Subcutaneous adipose tissue (tissue), 4 donors: ENCODE results near the gene GBX1. TPM values are rescaled to one million over a fixed set of nuclear protein-coding genes. Genes with fewer than 3 reads are reported as not detected.

Source experiments
- total RNA-seq, 4 donors: library from RNA; depleted of rRNA; stranded (reverse); fragments of >200 nt; gene quantifications; one replicate each; pipeline ENCODE4 v1.1.0, GENCODE V29; 2016
- TF ChIP-seq, protein P1 (sequence below): fragments of 450-650 bp; IDR thresholded peaks from one replicate; pipeline ENCODE4 v1.5.1; 2016; ENCODE audit warnings: low read depth, mild to moderate bottlenecking, control low read depth, antibody characterized with exemption, moderate library complexity

Gene GBX1
- total RNA-seq, 4 donors from 2014 or later = not detected

DNA sequence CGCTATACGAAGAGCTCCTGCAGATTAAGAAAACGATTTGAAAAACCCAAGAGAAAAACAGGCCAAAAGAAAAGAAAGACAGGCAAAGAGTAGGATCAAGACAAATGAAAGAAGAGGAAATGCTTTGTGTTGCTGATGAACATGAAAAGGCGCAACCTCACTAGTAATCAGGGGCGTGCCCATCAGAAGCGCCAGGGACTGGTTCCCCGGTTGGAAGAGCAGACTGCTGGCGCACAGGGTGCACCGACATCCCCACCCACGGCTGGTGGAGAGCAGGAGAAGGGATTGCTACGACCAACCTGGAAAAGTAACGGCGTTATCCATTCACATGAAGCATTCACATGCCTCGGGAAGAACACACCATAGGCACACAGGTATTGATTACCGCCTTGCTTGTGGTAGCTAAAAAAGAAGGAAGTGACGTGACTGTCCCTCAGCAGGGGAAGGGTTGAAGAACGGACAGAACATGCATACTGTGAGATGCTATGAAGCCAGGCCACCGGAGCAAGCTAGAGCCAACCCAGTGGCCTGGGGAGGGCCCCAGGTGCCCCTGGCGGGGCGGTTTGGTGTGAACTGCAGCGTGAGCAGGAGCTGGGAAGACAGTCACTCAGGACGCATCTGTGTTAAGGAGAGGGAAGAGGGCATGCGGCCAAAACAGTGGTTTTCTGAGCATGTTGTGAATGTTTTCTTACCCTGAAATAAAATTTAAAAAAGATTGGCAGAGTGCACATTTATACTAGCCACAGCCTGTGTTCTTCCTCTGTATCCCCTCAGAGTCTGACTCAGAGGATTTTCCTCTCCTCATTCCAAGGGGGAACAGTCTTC is 62.9 kb downstream of the GBX1 start:
- TF ChIP-seq, protein P1, sequence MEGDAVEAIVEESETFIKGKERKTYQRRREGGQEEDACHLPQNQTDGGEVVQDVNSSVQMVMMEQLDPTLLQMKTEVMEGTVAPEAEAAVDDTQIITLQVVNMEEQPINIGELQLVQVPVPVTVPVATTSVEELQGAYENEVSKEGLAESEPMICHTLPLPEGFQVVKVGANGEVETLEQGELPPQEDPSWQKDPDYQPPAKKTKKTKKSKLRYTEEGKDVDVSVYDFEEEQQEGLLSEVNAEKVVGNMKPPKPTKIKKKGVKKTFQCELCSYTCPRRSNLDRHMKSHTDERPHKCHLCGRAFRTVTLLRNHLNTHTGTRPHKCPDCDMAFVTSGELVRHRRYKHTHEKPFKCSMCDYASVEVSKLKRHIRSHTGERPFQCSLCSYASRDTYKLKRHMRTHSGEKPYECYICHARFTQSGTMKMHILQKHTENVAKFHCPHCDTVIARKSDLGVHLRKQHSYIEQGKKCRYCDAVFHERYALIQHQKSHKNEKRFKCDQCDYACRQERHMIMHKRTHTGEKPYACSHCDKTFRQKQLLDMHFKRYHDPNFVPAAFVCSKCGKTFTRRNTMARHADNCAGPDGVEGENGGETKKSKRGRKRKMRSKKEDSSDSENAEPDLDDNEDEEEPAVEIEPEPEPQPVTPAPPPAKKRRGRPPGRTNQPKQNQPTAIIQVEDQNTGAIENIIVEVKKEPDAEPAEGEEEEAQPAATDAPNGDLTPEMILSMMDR = no peak

DNA sequence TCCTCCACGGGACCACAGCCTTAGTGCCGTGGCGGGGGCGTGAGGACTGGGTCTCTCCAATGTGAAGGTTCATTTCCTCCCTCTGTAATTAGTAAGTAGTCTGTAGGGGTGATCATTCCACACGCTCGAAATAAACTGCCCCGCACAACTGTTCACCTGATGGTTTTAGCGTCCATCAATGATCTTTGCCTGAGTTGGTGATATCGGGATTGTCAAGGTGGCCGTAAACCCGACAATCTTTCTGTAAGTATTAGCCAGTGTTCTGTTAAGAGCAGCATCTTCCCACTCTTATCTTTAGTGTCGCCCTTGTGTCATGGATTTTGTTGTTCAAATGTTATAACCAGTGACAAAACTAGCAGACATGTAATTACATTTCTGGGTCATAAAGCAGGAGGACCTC is 63.5 kb downstream of the GBX1 start:
- TF ChIP-seq, protein P1 = no peak

DNA sequence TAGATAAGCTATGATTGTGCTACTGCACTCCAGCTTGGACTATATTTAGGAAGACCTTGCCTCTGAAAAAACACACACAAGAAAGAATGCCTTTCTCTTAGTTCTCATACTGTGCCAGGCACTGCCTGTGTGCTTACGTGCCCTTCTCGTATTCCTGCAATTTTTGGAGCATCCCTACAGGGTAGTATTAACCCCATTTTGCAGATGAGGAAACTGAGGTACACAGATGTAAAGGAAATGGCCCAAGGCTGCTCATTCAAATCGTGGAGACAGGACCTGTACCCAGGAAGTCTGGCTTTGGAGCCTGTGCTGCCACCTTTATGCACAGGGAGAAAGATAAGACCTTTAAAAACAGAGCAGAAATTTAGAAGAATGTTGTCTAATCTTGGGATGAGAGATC is 64.5 kb downstream of the GBX1 start:
- TF ChIP-seq, protein P1 = no peak

DNA sequence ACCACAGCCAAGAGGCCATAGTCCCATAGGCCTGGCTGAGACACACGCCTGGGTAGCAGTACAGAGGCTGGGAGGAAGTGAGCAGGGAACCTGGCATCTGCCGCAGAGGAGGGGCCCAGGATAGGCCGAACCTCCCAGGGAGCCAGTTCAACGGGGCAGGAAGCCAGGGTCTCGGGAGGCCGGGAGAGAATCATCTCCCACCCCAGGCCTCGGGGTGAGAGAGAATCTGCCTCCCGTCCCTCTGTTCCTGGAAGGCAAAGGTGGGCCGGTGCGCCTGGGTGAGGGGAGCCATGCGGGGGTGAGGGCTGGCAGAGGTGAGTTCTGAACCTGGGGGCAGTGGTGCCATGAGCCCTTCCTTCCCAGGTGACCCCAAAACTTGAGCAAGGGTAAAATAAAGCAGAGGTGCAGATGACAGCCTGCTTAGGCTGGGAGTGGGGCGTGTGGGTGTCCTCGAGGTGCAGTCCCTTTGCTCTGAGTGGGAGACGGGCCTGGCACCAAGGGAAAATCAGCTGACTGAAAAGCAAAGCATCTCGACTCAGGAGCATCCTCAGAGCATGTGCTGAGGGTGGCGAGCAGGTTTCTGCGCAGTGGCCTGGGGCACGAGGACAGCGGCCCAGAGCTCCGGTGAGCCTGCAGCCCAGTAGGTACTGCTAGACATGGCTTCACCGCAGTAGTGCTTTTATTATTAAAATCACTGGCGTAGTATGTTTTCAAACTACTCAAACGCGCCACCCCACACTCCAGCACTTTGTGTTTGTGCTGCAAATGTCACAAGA is 65.7 kb downstream of the GBX1 start:
- TF ChIP-seq, protein P1 = no peak

DNA sequence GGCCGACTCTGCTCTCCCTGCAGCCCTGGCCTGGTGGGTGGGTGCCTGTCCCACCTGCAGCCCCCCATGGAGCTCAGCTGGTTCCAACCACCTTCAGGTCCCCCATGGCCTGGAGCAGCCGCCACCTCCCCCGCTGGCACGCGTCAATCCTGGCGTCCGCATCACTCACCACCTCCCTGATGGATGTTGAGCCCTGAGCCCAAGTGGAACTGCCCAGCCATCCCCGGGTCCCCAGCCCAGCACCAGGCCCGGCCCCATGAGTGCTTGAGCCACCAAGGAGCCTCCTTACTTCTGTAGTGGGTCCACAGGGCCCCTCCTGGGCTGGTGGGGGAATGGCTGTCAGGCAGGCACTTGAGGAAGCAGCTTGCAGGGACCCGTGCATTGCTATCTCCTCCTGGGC is 66.6 kb downstream of the GBX1 start:
- TF ChIP-seq, protein P1 = no peak

DNA sequence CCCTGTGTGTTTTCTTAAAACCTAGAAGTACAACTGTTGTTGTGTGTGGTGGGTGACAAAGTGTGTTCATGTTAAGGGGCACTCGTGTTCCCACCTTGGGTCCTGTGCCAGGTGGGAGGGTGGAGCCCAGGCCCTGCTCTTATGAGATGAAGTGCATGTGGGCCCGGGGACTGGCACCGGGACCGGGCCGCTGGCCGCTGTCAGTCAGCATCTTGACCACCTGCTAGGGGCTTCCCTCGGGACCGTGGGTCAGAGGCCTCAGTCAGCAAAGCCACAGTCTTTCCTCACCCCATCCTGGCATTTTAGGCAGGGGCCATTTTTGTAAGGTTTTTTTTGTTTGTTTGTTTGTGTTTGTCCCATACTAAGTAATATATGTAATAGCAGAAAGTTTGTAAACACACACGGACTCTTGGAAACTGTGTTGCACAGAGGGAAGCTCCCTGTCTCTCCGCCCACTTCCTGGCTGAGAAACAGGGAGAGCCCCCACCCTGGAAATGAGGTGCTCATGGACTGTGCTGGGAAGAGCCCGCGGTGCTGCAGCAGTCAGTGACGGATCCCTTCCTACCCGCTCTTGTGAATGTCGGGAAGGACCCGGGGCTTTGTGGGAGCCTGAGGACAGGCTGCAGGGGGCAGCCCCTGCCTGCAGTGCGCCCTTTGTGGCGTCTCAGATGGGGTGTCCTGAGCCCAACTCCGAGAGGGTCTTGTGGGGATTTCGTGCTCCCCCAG is 67.8 kb downstream of the GBX1 start:
- TF ChIP-seq, protein P1 = no peak

Other genes starting within 250 kb of the GBX1 start
- gene KCNH2, start 189.4 kb downstream of the GBX1 start, total RNA-seq = under 1 TPM in 1 of 4 donors, not detected in 3; 0.22 TPM
- 10 to 100 TPM in 1 of 4 donors, 1 to 10 TPM in 3; 2.5 to 11.3 (median 6.0) TPM for gene NOS3, start 176.7 kb downstream of the GBX1 start, total RNA-seq
- gene ATG9B, start 143.2 kb downstream of the GBX1 start, total RNA-seq = not detected
- 10 to 100 TPM; 13.2 to 45.4 (median 14.9) TPM for gene ABCB8, start 139.2 kb downstream of the GBX1 start, total RNA-seq
- 1 to 10 TPM in 1 of 4 donors, under 1 TPM in 2, not detected in 1; 0.34 to 1.1 (median 0.44) TPM for gene ASIC3, start 119.2 kb downstream of the GBX1 start, total RNA-seq
- 10 to 100 TPM in 1 of 4 donors, 1 to 10 TPM in 3; 4.1 to 11.0 (median 6.8) TPM for gene CDK5, start 109.8 kb downstream of the GBX1 start, total RNA-seq
- 10 to 100 TPM; 40.1 to 65.0 (median 44.6) TPM for gene SLC4A2, start 108.1 kb downstream of the GBX1 start, total RNA-seq
- gene FASTK, start 86.9 kb downstream of the GBX1 start, total RNA-seq = 10 to 100 TPM; 36.8 to 88.9 (median 44.0) TPM
- 10 to 100 TPM; 18.3 to 37.3 (median 31.5) TPM for gene TMUB1, start 84.2 kb downstream of the GBX1 start, total RNA-seq
- 10 to 100 TPM; 54.4 to 86.7 (median 62.7) TPM for gene AGAP3, start 81.2 kb downstream of the GBX1 start, total RNA-seq
- not detected for gene ASB10, start 19.6 kb upstream of the GBX1 start, total RNA-seq
- not detected for gene H2BK1, start 42.8 kb upstream of the GBX1 start, total RNA-seq
- 10 to 100 TPM; 21.2 to 34.7 (median 29.3) TPM for gene ABCF2, start 59.5 kb upstream of the GBX1 start, total RNA-seq
- gene CHPF2, start 64.8 kb upstream of the GBX1 start, total RNA-seq = 10 to 100 TPM; 14.2 to 28.3 (median 24.3) TPM
- 10 to 100 TPM; 15.9 to 38.2 (median 21.1) TPM for gene SMARCD3, start 81.0 kb upstream of the GBX1 start, total RNA-seq
- 10 to 100 TPM; 59.2 to 95.4 (median 66.1) TPM for gene NUB1, start 174.1 kb upstream of the GBX1 start, total RNA-seq
- 10 to 100 TPM in 3 of 4 donors, 1 to 10 TPM in 1; 8.3 to 51.2 (median 15.6) TPM for gene WDR86, start 242.3 kb upstream of the GBX1 start, total RNA-seq